GM12878 (cell line): ENCODE data around the gene DISC1. TPM values are rescaled to one million over a fixed set of nuclear protein-coding genes. Genes with fewer than 3 reads are reported as not detected.

Experiments
- ATAC-seq: fragments of 200-7000 bp; cut with Tn5 transposase; 3 replicates; pipeline ENCODE4 v1.9.1; 2020; ENCODE audit warnings: mild to moderate bottlenecking, moderate library complexity
- BruUV-seq: library from RNA; stranded (reverse); fragments of 400-500 nt; replicated peaks from 2 replicates; lab custom pipeline; 2021; lab: Mats Ljungman, UMichigan
- CTCF ChIA-PET: fragments of 300-600 bp; sonication (Branson Sonifier 250); formaldehyde crosslinking; extraction: SDS; loops from one replicate; lab custom pipeline; 2021; ENCODE audit warnings: inconsistent platforms; lab: Yijun Ruan, JAX
- POLR2A ChIA-PET: fragments of 350-600 bp; formaldehyde crosslinking; extraction: SDS; loops from one replicate; lab custom pipeline; 2021; ENCODE audit warnings: inconsistent platforms; lab: Charles Lee
- RAD21 ChIA-PET: fragments of 300-600 bp; sonication (Branson Sonifier 250); formaldehyde crosslinking; loops from one replicate; lab custom pipeline; 2023; ENCODE audit warnings: antibody characterized with exemption; ENCODE audit not compliant: unreplicated experiment; lab: Charles Lee
- SMC1A ChIA-PET: fragments of 300-600 bp; sonication (Branson Sonifier 250); formaldehyde crosslinking; loops from one replicate; lab custom pipeline; 2023; ENCODE audit not compliant: unreplicated experiment, uncharacterized antibody; lab: Charles Lee
- DNase-seq: peaks from one replicate; pipeline ENCODE4 v3.0.0-alpha.2; 2011; ENCODE audit warnings: low read depth, low spot score
- FAIRE-seq: peaks from 3 replicates; lab custom pipeline; 2011; peaks lifted over from hg19 to GRCh38; lab: Jason Lieb, UNC
- H2AFZ ChIP-seq: 2 replicates; pipeline ENCODE4 v1.6.0; 2011; ENCODE audit warnings: low read depth, low read length, control low read depth; ENCODE audit not compliant: control insufficient read depth
- H3K27ac ChIP-seq: 2 replicates; pipeline ENCODE4 v1.5.1; 2011; ENCODE audit warnings: control low read depth; ENCODE audit not compliant: control insufficient read depth, insufficient read depth
- H3K27me3 ChIP-seq, 2 experiments: replicated peaks in 1 of 2; 2 replicates each; pipeline versions ENCODE4 v1.6.0 to v1.6.1; 2011; ENCODE audit warnings: low read length in 1 of 2; ENCODE audit not compliant: control insufficient read depth in 2 of 2, insufficient read depth in 2 of 2
- H3K36me3 ChIP-seq, 2 experiments: 2 replicates each; pipeline ENCODE4 v1.5.1; 2011; ENCODE audit warnings: low read length in 1 of 2; ENCODE audit not compliant: control insufficient read depth in 2 of 2, insufficient read depth in 2 of 2
- H3K4me1 ChIP-seq: 2 replicates; pipeline ENCODE4 v1.6.1; 2011; ENCODE audit warnings: mild to moderate bottlenecking, low read length, moderate library complexity, mixed read lengths; ENCODE audit not compliant: control insufficient read depth, insufficient read depth
- H3K4me2 ChIP-seq: 2 replicates; pipeline ENCODE4 v1.6.0; 2011; ENCODE audit warnings: control low read depth; ENCODE audit not compliant: control insufficient read depth, insufficient read depth
- H3K4me3 ChIP-seq: fragments of 200-600 bp; sonication (generic); 2 replicates; pipeline ENCODE4 v1.5.1; 2016
- H3K79me2 ChIP-seq: 2 replicates; pipeline ENCODE4 v1.6.0; 2011; ENCODE audit warnings: low read length; ENCODE audit not compliant: control insufficient read depth, insufficient read depth
- H3K9ac ChIP-seq: 2 replicates; pipeline ENCODE4 v1.8.0; 2011; ENCODE audit warnings: low read length, control low read depth, mixed read lengths; ENCODE audit not compliant: control insufficient read depth, insufficient read depth
- H3K9me3 ChIP-seq: replicated peaks from 3 replicates; pipeline ENCODE4 v1.5.1; 2011; ENCODE audit warnings: mild to moderate bottlenecking, low read length; ENCODE audit not compliant: control insufficient read depth, insufficient read depth
- H4K20me1 ChIP-seq: 2 replicates; pipeline ENCODE4 v1.6.0; 2011; ENCODE audit not compliant: control insufficient read depth, insufficient read depth
- ASH2L ChIP-seq: fragments of 300-600, 200-600 bp; sonication (generic); IDR thresholded peaks from 2 replicates; pipeline ENCODE4 v1.6.1; 2017; ENCODE audit warnings: low read depth, mild to moderate bottlenecking, borderline replicate concordance
- EED ChIP-seq: sonication (generic); IDR thresholded peaks from 2 replicates; pipeline ENCODE4 v1.6.1; 2016; ENCODE audit warnings: antibody characterized with exemption, low read depth
- JUNB ChIP-seq: IDR thresholded peaks from 2 replicates; pipeline ENCODE4 v1.6.1; 2016; ENCODE audit warnings: antibody characterized with exemption, mild to moderate bottlenecking
- MYB ChIP-seq: fragments of 150-350 bp; IDR thresholded peaks from 2 replicates; pipeline ENCODE4 v1.6.1; 2014; ENCODE audit warnings: mild to moderate bottlenecking, low read depth, low read length, borderline replicate concordance
- NKRF ChIP-seq: fragments of 450-650 bp; conservative IDR thresholded peaks from 2 replicates; pipeline ENCODE4 v1.6.1; 2017; ENCODE audit warnings: mild to moderate bottlenecking, moderate library complexity
- PML ChIP-seq: IDR thresholded peaks from 2 replicates; pipeline ENCODE4 v1.6.1; 2012; ENCODE audit warnings: low read length, inconsistent platforms
- STAT1 ChIP-seq: fragments of 450-650 bp; conservative IDR thresholded peaks from 2 replicates; pipeline ENCODE4 v1.6.1; 2014; ENCODE audit warnings: antibody characterized with exemption, mild to moderate bottlenecking
- ZNF592 ChIP-seq: fragments of 450-650 bp; IDR thresholded peaks from 2 replicates; pipeline ENCODE4 v1.6.1; 2017; ENCODE audit warnings: mild to moderate bottlenecking, moderate library complexity
- WGBS: methylation state at CpG from one replicate; pipeline ENCODE4 v1.1.6; 2016; ENCODE audit warnings: low lambda C conversion rate; ENCODE audit not compliant: insufficient replicate concordance, insufficient coverage; ENCODE audit errors: missing lambda C conversion rate; 5-methylcytosine and 5-hydroxymethylcytosine counted together
- in situ Hi-C: fragments of 300-500 bp; cut with MboI; formaldehyde crosslinking; loops from 9 replicates; pipeline ENCODE4 v1.14.3; 2018; ENCODE audit warnings: mixed read lengths
- intact Hi-C: fragments of 100-400 bp; cut with micrococcal nuclease; formaldehyde crosslinking; loops from one replicate; pipeline ENCODE4 v1.14.2; 2022; ENCODE audit not compliant: unreplicated experiment
- polyA plus RNA-seq, 11 experiments: library from polyadenylated mRNA; depleted of rRNA in 4 of 11; unstranded in 6 of 11; stranded (reverse) in 5 of 11; fragments of >200 nt; fragmentation: Nextera tagmentation in 4 of 11; fragmentation: Illumina TruSeq in 1 of 11; extraction: Ambion mirVana in 4 of 11; extraction: Trizol in 1 of 11; gene quantifications; 1 replicate in 1 of 11; 2 replicates in 10 of 11; pipeline versions ENCODE4 v1.2.1 to v1.2.3, GENCODE V29; 2011 to 2016; ENCODE audit warnings: inconsistent platforms in 2 of 11, missing spikeins in 2 of 11, low read depth in 1 of 11
- total RNA-seq, 4 experiments: library from RNA; depleted of rRNA in 3 of 4; stranded (reverse); fragments of >200 nt in 3 of 4; fragmentation: Illumina TruSeq in 1 of 4; extraction: Trizol in 1 of 4; gene quantifications; 2 replicates each; pipeline versions ENCODE4 v1.2.1 to v1.2.3, GENCODE V29; 2013 to 2021

The DISC1 gene
- total and polyA plus RNA-seq, 10 of the 15 experiments (the other 5 are each of a cell fraction or from before 2014, with no cell fraction given), result 0.05 to 0.72 (median 0.19) TPM; not detected in 1

GRCh38 chr1:231926340-231926739 lies 299.8 kb downstream of the DISC1 start:
- ATAC-seq (no peak), DNase-seq (no peak), FAIRE-seq (no peak)
- Histone ChIP-seq H3K4me1 (no peaks in the 10 kb centered on the region), H2AFZ (no peak overlapping the region), H3K79me2 (no peaks in the 10 kb centered on the region), H3K9me3 (no peaks in the 10 kb centered on the region), H3K4me2 (no peak overlapping the region), H3K36me3 (no peaks in the 10 kb centered on the region), H3K27ac (no peak overlapping the region), H3K27me3 (peaks cover 0 to 3% of the 10 kb centered on the region in 2 experiments; a peak in 2 of 4 replicates), H3K4me3 (no peak overlapping the region), H3K9ac (no peak overlapping the region), H4K20me1 (no peaks in the 10 kb centered on the region; the same call in 1 of the 2 replicates)
- in situ Hi-C loops, result no loop called here
- 0% methylated on average over 1 of the region's 1 CpG for WGBS
- TF ChIP-seq PML, result no peak
- TF ChIP-seq JUNB, result peak; percentile 12; the same call in 1 of the 2 replicates
- ChIA-PET POLR2A (no interaction called here), RAD21 (no interaction called here), CTCF (no interaction called here), SMC1A (no interaction called here)
- no TSS peak for BruUV-seq
- intact Hi-C loops, result no loop called here

- ChIA-PET CTCF (no interaction called here), POLR2A (no interaction called here), RAD21 (no interaction called here), SMC1A (no interaction called here)
- Histone ChIP-seq H3K4me1 (no peaks in the 10 kb centered on the region), H3K36me3 (no peaks in the 10 kb centered on the region), H2AFZ (no peak overlapping the region), H3K9me3 (no peaks in the 10 kb centered on the region; the same call in 2 of the 3 replicates), H3K4me2 (no peak overlapping the region), H3K27me3 (peaks cover 0 to 3% of the 10 kb centered on the region in 2 experiments; a peak in 2 of 4 replicates), H3K4me3 (no peak overlapping the region), H4K20me1 (no peaks in the 10 kb centered on the region; the same call in 1 of the 2 replicates), H3K79me2 (no peaks in the 10 kb centered on the region), H3K27ac (no peak overlapping the region), H3K9ac (no peak overlapping the region)
- DNase-seq, result no peak
- no peak for FAIRE-seq
- ATAC-seq, result no peak
- intact Hi-C loops, result no loop called here
- in situ Hi-C loops, result no loop called here
- WGBS, result 8% methylated on average over 2 of the region's 2 CpGs
- TF ChIP-seq MYB, result no peak
- TF ChIP-seq EED, result no peak
- TF ChIP-seq ASH2L, result no peak
- no peak for TF ChIP-seq STAT1
- TF ChIP-seq ZNF592, result no peak
- TF ChIP-seq NKRF, result no peak
- TF ChIP-seq, all 136 proteins: peak for 0
- BruUV-seq, result no TSS peak
Measured at GRCh38 chr1:231926933-231927332, 300.3 kb downstream of the DISC1 start.
